Skeletal muscle cell (primary cell): ENCODE results near the gene CREBBP.

Source experiments
- DNase-seq: peaks from one replicate; pipeline ENCODE4 v3.0.0-alpha.2; 2010; ENCODE audit warnings: low read depth
- H3K4me3 ChIP-seq: 2 replicates; pipeline ENCODE4 v1.5.1; 2011; ENCODE audit warnings: low read depth, mild to moderate bottlenecking, control low read depth, low read length, moderate library complexity

CREBBP gene

GRCh38 chr16:3858801-3859200, 21.7 kb downstream of the CREBBP start:
- DNase-seq: no peak
- H3K4me3 ChIP-seq: no peak overlapping the region

GRCh38 chr16:3857189-3858043, 23.1 kb downstream of the CREBBP start:
- no peak overlapping the region for H3K4me3 ChIP-seq
- no peak for DNase-seq

- H3K4me3 ChIP-seq: no peak overlapping the region
- DNase-seq: no peak
Measured at GRCh38 chr16:3856367-3857141, 24.0 kb downstream of the CREBBP start.

GRCh38 chr16:3854750-3855541, 25.6 kb downstream of the CREBBP start:
- H3K4me3 ChIP-seq: no peak overlapping the region
- DNase-seq: no peak

- DNase-seq: no peak
- H3K4me3 ChIP-seq: no peak overlapping the region
Measured at GRCh38 chr16:3850544-3850899, 30.0 kb downstream of the CREBBP start.

- no peak for DNase-seq
- H3K4me3 ChIP-seq: no peak overlapping the region
Measured at GRCh38 chr16:3849751-3850543, 30.6 kb downstream of the CREBBP start.

- DNase-seq: no peak
Measured at GRCh38 chr16:3846595-3847091, 33.9 kb downstream of the CREBBP start.

GRCh38 chr16:3846087-3846486, 34.4 kb downstream of the CREBBP start:
- H3K4me3 ChIP-seq: no peak overlapping the region
- DNase-seq: no peak

More at GRCh38 chr16:3846595-3847091, 33.9 kb downstream of the CREBBP start:
- no peak overlapping the region for H3K4me3 ChIP-seq

GRCh38 chr16:3842994-3843393, 37.5 kb downstream of the CREBBP start:
- no peak for DNase-seq
- H3K4me3 ChIP-seq: no peak overlapping the region

- no peak overlapping the region for H3K4me3 ChIP-seq
- no peak for DNase-seq
Measured at GRCh38 chr16:3841729-3842508, 38.6 kb downstream of the CREBBP start.

- no peak overlapping the region for H3K4me3 ChIP-seq
- no peak for DNase-seq
Measured at GRCh38 chr16:3839402-3840184, 40.9 kb downstream of the CREBBP start.

- DNase-seq: no peak
- no peak overlapping the region for H3K4me3 ChIP-seq
Measured at GRCh38 chr16:3838600-3839401, 41.7 kb downstream of the CREBBP start.

- no peak for DNase-seq
Measured at GRCh38 chr16:3837851-3838586, 42.5 kb downstream of the CREBBP start.

GRCh38 chr16:3836641-3837040, 43.9 kb downstream of the CREBBP start:
- H3K4me3 ChIP-seq: no peak overlapping the region
- DNase-seq: no peak

More at GRCh38 chr16:3837851-3838586, 42.5 kb downstream of the CREBBP start:
- no peak overlapping the region for H3K4me3 ChIP-seq

- no peak overlapping the region for H3K4me3 ChIP-seq
- DNase-seq: no peak
Measured at GRCh38 chr16:3835089-3835602, 45.4 kb downstream of the CREBBP start.

- no peak for DNase-seq
- no peak overlapping the region for H3K4me3 ChIP-seq
Measured at GRCh38 chr16:3832668-3833067, 47.8 kb downstream of the CREBBP start.
